Stimulated activated CD4-positive, alpha-beta T cell treated with anti-CD3 and anti-CD28 coated beads, Interleukin-2, amount 100 ng/mL, for 24 hours (primary cell): ENCODE data around the gene MRPS21.
"Not testable (repeated sequence)": the region's sequence is repeated elsewhere in the genome, so short reads cannot be mapped to it uniquely, and the experiment has no call there.

Source experiments
- DNase-seq, 2 donors: peaks; one replicate each; pipeline ENCODE4 v3.0.0-alpha.2; 2020

The MRPS21 gene

GRCh38 chr1:150281758-150282557 is 11.7 kb upstream of the MRPS21 start, which contains the start of gene CIART:
CIART (plus strand) TSS chr1:150282554; CDS start chr1:150283268, 714 bp downstream.
- DNase-seq = peak; percentile 70 to 76

DNA sequence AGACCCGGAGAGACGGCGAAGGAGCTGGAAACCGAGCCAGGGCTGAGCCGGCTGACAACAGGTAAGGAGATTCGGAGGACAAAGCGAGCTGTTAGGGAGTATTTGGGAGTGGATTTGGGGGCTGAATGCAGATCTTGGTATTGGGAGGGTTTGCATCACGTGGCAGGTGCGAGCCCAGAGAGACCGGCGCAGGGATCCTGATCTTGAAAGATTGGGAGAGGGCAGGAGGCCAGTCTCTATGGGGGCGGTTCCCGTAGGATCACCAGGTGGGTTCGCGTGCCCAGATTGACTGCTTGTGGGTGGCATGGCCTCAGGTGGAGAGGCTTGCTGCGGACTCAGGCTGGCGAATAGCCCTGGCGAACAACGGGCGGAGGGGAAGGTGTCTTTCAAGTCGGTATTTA is 11.1 kb upstream of the MRPS21 start:
- DNase-seq = no peak

DNA sequence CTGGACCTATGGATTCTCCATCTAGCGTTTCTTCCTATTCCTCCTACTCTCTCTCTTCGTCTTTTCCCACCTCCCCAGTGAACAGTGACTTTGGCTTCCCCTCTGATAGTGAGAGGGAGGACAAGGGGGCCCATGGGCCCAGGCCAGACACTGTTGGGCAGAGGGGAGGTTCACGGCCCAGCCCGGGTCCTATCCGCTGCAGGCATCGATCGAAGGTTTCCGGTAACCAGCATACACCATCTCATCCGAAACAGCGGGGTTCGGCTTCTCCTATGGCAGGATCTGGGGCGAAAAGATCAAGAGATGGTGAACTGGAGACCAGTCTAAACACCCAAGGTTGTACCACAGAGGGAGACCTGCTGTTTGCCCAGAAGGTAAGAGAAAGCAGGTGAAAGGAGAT is 10.4 kb upstream of the MRPS21 start:
- DNase-seq = no peak

GRCh38 chr1:150288382-150288781 is 5.3 kb upstream of the MRPS21 start:
- DNase-seq = no peak

DNA sequence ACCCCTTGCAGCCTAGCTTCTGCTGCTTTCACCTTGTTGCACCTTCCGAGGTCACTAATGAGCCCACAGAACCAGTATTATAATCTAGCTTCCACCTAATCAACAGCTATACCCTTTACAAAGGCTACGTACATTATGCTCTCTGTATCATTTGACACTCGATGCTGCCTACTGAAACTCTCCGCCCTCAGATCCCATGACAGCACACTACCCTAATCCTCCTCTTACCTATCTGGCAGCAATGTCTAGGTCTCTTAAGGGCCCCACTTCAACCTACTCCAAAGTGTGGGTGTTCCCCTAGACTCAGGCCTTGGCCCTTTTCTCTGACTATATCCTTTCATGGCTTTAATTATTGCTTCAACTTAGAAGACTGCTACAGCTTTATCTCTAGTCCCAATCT is 4.8 kb upstream of the MRPS21 start:
- no peak for DNase-seq

- DNase-seq = no peak
Observed at GRCh38 chr1:150295476-150295875, 1.8 kb downstream of the MRPS21 start.

DNA sequence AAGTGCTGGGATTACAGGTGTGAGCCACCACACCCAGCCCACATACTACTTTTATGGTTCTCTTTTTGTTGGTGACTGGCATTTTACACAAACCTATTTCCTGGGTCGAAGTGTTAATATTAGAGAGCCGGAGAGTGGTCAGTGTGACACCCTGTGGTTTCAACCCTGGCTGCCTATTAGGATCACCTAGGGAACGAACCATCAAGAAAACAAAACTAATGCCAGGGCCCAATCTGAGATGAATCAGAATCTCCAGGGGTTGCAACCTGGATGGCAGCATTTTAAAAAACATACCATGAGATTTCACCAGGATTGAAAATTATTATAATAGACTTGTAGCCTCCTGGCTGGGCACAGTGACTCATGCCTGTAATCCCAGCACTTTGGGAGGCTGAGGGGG is 6.1 kb downstream of the MRPS21 start:
- DNase-seq = no peak

DNA sequence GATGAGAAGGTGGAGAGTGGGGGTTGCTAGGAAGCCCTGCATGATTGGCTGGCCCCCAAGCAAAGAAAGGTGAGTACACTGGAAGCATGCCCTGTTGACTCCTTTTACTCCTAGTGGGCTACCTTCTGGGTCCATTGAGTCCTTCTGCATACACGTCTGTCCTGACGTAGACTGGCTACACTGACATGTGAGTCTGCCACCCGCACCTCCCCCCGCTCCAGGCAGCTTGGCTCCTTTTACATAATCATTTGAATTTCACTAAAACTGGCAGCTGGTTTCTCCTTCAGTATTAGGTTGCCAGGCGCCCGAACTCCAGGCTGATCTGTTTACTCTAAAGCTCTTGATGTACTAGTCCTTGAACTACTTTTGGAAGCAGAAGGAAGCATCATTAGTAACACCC is 8.7 kb downstream of the MRPS21 start:
- no peak for DNase-seq

DNA sequence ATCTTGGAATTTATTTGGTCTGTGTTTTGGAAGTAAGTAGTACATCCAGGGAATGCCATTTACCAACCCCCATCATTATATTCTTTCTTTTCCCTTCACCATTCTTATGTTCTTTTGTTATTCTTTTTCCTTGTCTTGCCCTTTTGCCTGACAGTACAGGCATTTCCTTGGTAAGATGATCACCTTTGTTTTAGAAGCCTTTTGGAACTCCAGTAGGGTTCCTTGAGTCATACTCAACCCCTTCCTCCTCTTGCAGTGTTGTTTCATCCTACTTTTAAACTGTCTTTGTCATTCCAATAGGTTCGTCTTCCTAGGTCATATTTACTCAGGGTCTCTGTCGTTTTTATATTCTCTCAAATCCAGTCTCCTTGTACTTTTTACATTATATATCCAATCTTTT is 9.2 kb downstream of the MRPS21 start:
- no peak for DNase-seq

DNA sequence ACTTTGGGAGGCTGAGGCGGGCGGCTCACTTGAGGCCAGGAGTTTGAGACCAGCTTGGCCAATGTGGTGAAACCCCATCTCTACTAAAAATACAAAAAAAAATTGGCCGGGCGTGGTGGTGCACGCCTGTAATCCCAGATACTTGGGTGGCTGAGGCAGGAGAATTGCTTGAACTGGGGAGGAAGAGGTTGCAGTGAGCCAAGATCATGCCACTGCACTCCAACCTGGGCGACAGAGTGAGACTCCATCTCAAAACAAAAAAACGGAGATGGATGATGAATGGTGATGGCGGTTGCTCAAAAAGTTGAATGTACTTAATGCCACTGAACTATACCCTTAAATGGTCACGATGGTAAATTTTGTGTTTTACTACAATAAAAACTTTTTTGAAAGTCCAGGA is 14.9 kb downstream of the MRPS21 start:
- DNase-seq = not testable (repeated sequence)

DNA sequence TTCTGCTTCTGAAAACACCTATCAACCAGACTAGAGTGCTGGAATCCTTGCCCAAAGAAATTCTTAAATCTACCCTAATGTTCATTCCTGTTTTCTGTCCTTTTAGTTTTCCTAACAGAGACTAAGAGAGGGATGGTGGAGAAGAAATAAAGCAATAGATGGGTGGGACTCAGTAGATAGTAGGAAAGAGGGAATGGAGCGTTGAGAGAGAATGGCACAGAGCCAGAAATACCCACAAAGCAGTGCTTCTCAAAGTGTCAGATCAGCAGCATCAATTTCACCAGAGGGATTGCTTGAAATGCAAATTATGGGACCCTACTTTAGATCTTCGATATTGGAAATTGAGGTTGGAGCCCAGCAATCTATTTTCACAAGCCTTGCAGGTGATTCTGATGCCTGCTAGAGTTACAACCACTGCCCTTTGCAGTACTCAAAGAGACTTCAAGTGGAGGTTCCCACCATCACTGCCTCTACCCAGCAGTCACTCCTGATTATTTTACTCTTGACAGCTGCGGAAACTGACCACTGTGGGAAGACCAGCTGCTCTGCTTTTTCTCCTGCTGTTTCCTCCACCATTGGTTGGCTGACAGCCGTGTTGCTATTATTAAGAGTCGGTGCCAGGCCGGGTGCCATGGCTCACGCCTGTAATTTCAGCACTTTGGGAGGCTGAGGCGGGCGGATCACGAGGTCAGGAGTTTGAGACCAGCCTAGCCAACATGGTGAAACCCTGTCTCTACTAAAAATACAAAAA is 16.3 kb downstream of the MRPS21 start:
- no peak for DNase-seq

- no peak for DNase-seq
Observed at GRCh38 chr1:150311762-150312161, 18.1 kb downstream of the MRPS21 start.

DNA sequence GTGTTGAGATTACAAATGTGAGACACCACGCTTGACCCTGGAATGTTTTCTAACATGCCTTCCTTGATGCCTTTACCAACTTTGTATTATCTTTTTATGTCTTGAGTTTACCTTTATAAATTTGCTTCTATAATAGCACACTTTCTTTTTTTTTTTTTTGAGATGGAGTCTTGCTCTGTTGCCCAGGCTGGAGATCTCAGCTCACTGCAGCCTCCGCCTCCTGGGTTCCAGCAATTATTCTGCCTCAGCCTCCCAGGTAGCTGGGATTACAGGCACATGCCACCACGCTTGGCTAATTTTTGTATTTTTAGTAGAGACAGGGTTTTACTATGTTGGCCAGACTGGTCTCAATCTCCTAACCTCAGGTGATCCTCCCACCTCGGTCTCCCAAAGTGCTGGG is 21.0 kb downstream of the MRPS21 start:
- not testable (repeated sequence) for DNase-seq

DNA sequence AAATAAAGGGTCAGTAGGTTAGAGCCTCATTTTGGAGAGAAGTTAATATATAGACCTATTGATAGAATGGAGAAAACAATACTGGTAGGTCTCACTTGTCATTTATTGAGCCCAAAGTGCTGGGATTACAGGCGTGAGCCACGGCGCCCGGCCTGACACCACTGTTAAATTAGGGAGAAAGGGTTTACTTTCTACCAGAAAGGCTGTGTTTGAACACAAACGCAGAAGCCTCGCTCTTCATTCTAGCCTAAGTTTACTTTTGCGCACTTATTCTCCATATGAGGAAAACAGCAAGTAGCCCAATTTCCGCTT is 27.0 kb downstream of the MRPS21 start:
- DNase-seq = peak in 1 of 2 donors; percentile 20

DNA sequence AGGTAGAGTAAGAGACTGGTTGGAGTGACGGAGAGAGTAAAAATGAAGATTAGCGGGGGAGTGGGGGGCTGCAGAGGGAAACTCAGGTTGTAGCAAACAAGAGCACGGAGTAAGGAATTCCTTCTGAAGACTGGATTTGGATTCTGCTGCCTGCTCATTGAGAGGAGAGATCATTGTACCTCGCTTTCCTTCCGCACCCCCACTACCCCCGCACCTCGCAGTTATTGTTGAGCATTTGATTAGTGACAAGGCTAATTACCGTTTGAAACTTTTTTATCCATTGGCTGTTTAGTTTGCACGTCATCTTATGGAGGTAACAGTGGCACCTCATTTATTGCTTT is 28.1 kb downstream of the MRPS21 start:
- no peak for DNase-seq

DNA sequence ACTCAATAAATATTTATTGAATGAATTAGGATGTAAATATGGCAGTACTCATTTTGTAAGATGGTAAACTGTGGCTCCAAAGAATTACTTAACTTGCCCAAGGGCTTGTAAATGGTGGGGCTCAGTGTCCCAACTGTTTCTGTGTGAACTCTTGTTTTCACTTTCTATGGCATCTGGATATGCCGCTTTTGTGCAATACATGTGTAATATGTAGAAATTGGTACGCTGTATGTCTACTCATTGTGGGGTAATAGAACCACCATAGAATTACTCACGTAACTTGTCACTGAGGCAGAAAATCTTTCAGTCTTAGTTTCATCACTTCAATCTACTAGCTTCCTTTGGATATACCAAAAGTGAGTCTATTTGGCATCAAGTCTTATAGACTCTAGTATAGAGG is 28.6 kb downstream of the MRPS21 start:
- no peak for DNase-seq

- no peak for DNase-seq
Observed at GRCh38 chr1:150332651-150333290, 39.1 kb downstream of the MRPS21 start.

DNA sequence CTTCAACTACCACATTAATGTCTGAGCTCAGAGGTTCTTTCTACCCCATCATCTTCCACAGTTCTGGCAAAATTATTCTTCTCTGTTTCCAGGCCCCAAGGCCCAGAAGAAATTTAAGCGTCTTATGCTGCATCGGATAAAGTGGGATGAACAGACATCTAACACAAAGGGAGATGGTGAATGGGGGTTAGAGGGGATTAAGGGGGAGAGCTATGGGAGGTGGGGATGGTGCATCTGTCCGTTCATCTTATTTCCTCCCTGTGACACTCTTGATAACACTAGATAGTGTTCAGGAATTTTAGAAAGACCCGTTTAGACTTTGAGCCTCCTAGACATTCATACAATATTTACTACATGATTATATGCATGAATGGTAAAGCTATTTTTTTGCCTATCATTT is 52.7 kb downstream of the MRPS21 start:
- no peak for DNase-seq

DNA sequence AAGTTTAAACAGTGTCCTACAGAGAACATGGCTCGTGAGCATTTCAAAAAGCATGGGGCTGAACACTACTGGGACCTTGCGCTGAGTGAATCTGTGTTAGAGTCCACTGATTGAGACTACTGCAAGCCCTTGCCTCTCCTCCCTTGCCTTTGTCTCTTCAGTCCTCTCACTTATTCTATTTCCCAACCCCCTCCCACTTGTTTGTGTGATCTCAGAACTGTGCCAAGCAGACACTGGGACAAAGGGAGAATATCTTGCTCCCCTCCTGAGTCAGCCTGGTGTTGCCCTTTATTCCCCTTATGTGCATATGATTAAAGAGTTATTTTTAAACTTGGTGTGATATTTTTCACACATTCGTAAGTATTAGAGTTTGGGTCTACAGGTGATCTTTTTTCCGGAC is 59.2 kb downstream of the MRPS21 start:
- DNase-seq = no peak
